ENCODE results near the gene MIB1. TPM values are rescaled to one million over a fixed set of nuclear protein-coding genes. Genes with fewer than 3 reads are reported as not detected.
"Not testable (repeated sequence)": the region's sequence is repeated elsewhere in the genome, so short reads cannot be mapped to it uniquely, and the experiment has no call there.

Gene MIB1
- total RNA-seq, 4 donors from 2014 or later = 25.8 to 33.9 (median 28.4) TPM

- no peaks in the 10 kb centered on the region for H3K4me1 ChIP-seq
- H3K36me3 ChIP-seq = no peaks in the 10 kb centered on the region
- H3K9me3 ChIP-seq = no peaks in the 10 kb centered on the region
- 92 to 95% methylated on average over 2 of the region's 2 CpGs for WGBS, 2 donors
- no peaks in the 10 kb centered on the region for H3K27me3 ChIP-seq
- TF ChIP-seq CTCF (IDR thresholded peaks at IDR 0.05) = no peak
- no peak for TF ChIP-seq POLR2A (IDR thresholded peaks at IDR 0.05)
- no peak for TF ChIP-seq EP300 (IDR thresholded peaks at IDR 0.05)
- no peak for DNase-seq (ENCODE audit: low spot score in 2 of 2)
- no peak overlapping the region for H3K4me3 ChIP-seq
- no peak overlapping the region for H3K27ac ChIP-seq
Observed at GRCh38 chr18:21722687-21723086, 17.9 kb upstream of the MIB1 start.

GRCh38 chr18:21725201-21725600 lies 15.4 kb upstream of the MIB1 start:
- no peak for TF ChIP-seq CTCF (IDR thresholded peaks at IDR 0.05)
- no peak for TF ChIP-seq EP300 (IDR thresholded peaks at IDR 0.05)
- Histone ChIP-seq H3K4me3 (no peak overlapping the region), H3K4me1 (no peaks in the 10 kb centered on the region), H3K36me3 (no peaks in the 10 kb centered on the region), H3K27me3 (no peaks in the 10 kb centered on the region), H3K27ac (no peak overlapping the region), H3K9me3 (peaks cover 0 to 10% (median 0%) of the 10 kb centered on the region in 4 donors)
- DNase-seq (ENCODE audit: low spot score in 2 of 2) = no peak
- 85 to 88% methylated on average over 4 of the region's 4 CpGs for WGBS, 2 donors

GRCh38 chr18:21727702-21728101 lies 12.9 kb upstream of the MIB1 start:
- Histone ChIP-seq H3K27me3 (no peaks in the 10 kb centered on the region), H3K36me3 (no peaks in the 10 kb centered on the region), H3K4me1 (no peaks in the 10 kb centered on the region), H3K27ac (no peak overlapping the region), H3K9me3 (peaks cover 0 to 10% (median 0%) of the 10 kb centered on the region in 4 donors), H3K4me3 (no peak overlapping the region)
- TF ChIP-seq POLR2A (IDR thresholded peaks at IDR 0.05) = no peak
- TF ChIP-seq EP300 (IDR thresholded peaks at IDR 0.05) = no peak
- no peak for TF ChIP-seq CTCF (IDR thresholded peaks at IDR 0.05)
- WGBS, 2 donors = 64 to 72% methylated on average over 2 of the region's 2 CpGs
- DNase-seq (ENCODE audit: low spot score in 2 of 2) = no peak

GRCh38 chr18:21733011-21733410 lies 7.6 kb upstream of the MIB1 start:
- no peaks in the 10 kb centered on the region for H3K36me3 ChIP-seq
- no peaks in the 10 kb centered on the region for H3K27me3 ChIP-seq
- TF ChIP-seq POLR2A (IDR thresholded peaks at IDR 0.05) = no peak
- no peak for TF ChIP-seq EP300 (IDR thresholded peaks at IDR 0.05)
- TF ChIP-seq CTCF (IDR thresholded peaks at IDR 0.05) = no peak
- no peak overlapping the region for H3K4me3 ChIP-seq
- no peaks in the 10 kb centered on the region for H3K4me1 ChIP-seq
- DNase-seq (ENCODE audit: low spot score in 2 of 2) = no peak
- no peak overlapping the region for H3K27ac ChIP-seq
- peaks cover 0 to 20% (median 0%) of the 10 kb centered on the region in 4 donors for H3K9me3 ChIP-seq
- 71 to 72% methylated on average over 5 of the region's 5 CpGs for whole genome bisulfite sequencing, 2 donors

GRCh38 chr18:21735452-21736015 lies 5.1 kb upstream of the MIB1 start:
- H3K27me3 ChIP-seq = no peaks in the 10 kb centered on the region
- DNase-seq (ENCODE audit: low spot score in 2 of 2) = no peak
- TF ChIP-seq POLR2A (IDR thresholded peaks at IDR 0.05) = no peak
- TF ChIP-seq EP300 (IDR thresholded peaks at IDR 0.05) = no peak
- no peak for TF ChIP-seq CTCF (IDR thresholded peaks at IDR 0.05)
- H3K4me3 ChIP-seq = no peak overlapping the region
- no peak overlapping the region for H3K27ac ChIP-seq
- H3K36me3 ChIP-seq = no peaks in the 10 kb centered on the region
- whole genome bisulfite sequencing, 2 donors = 59 to 66% methylated on average over 12 of the region's 12 CpGs
- H3K9me3 ChIP-seq = peaks cover 0 to 10% (median 0%) of the 10 kb centered on the region in 4 donors
- peaks cover 0 to 10% (median 0%) of the 10 kb centered on the region in 4 donors for H3K4me1 ChIP-seq

- 97 to 98% methylated on average over 4 of the region's 4 CpGs for WGBS, 2 donors
- not testable (repeated sequence) for DNase-seq (ENCODE audit: low spot score in 2 of 2); H3K9me3 ChIP-seq; H3K36me3 ChIP-seq; H3K27me3 ChIP-seq; H3K4me3 ChIP-seq; H3K27ac ChIP-seq
- H3K4me1 ChIP-seq = peaks cover 0 to 12% (median 0%) of the 10 kb centered on the region in 4 donors
Observed at GRCh38 chr18:21736926-21737325, 3.7 kb upstream of the MIB1 start.
